GM21367 (cell line): ENCODE data around the gene KCTD4.
"Not testable (repeated sequence)": the region's sequence is repeated elsewhere in the genome, so short reads cannot be mapped to it uniquely, and the experiment has no call there.

Experiments used
- ATAC-seq: cut with Tn5 transposase; IDR thresholded peaks from one replicate; pipeline ENCODE4 v1.9.1; 2021; ENCODE audit not compliant: unreplicated experiment

The KCTD4 gene

DNA sequence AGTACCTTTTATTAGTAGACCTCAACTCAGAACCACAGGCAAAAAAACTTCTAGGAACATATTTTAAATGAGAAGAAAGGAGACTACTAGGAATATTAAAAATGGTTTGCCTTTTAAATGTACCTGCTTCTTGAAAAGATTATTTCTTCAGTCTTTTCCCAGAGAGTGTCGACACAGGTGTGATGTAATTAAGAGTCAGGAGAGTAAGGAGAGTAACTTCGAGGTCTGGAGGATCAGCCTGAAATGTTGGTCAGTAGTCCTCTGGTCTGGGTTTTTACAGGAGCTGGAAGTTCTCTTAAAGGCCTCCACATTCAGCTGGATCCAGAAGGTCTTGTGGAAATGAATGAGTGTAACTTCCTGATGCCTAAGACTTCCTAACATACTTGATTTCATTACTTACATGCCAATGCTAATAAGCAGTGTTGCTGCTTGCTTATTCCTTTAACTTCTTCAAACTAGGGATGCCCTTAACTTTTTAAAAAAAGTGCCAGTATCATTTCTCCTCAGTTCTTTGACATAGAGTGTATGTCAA, at the start of gene KCTD4:
KCTD4 (minus strand) TSS at position 345 of the 532 bp plus-strand sequence. CDS start 6,478 bp downstream, outside the sequence.
- no peak for ATAC-seq

DNA sequence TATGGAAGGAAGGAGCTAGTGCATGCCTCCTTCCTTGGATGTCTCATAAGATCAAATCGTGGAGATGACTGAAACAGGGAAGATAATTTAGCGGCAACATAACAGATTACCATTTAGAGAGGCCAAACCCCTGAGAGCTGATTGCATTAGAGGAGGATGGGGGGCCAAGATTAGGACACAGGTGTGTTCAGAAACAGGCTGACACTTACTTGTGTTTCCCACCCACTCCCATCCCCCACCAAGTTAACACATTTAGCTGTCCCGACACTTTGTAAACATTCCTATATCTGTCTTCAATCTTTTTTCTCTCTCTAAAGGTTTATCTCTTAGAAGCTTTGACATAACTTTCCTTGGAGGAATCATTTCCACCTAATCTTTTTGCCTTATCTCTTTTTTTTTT, 48.8 kb upstream of the KCTD4 start:
- ATAC-seq = no peak

GRCh38 chr13:45244736-45245135, 43.9 kb upstream of the KCTD4 start:
- ATAC-seq = not testable (repeated sequence)

- ATAC-seq = no peak
Observed at GRCh38 chr13:45243077-45243476, 42.2 kb upstream of the KCTD4 start.

GRCh38 chr13:45242524-45242923, 41.7 kb upstream of the KCTD4 start:
- ATAC-seq = no peak

DNA sequence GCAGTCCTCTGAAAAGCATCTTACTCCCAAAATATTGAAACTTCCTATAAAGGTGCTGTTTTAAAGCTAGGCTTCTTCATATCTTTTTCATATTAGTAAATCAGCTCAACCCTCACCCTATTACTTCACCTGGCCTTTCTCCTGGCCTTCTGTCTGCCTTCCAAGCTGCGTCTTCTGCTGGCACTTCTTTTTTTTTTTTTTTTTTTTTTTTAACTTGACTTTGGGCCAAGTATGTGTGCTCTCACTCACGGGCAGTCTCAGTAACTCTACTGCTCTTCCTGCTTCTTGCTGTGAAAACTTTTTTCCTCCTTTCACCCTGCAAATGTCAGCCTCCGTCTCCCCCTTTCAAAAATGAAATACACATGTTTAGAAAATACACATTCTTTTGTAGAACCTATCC, 41.2 kb upstream of the KCTD4 start:
- no peak for ATAC-seq

DNA sequence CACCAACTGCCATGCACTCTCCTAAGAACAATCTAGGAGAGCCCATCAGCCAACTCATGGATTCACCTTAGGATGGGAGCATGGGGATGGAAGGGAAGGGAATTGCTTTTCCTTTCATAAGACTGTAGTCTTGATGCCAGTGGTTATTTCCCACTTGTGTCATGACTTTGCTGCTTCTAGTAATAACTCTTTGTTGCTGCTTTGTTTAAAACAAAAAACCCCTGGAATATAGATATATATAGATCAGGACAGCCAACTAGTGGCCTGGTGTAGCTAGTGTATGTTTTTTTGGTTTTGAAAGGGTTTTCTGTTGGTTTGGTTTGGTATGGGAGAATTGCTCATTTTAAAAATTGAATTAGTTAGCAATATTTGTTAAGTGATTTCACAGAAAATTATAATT, 39.3 kb upstream of the KCTD4 start:
- no peak for ATAC-seq

GRCh38 chr13:45238945-45239795, 38.3 kb upstream of the KCTD4 start:
- ATAC-seq = no peak

DNA sequence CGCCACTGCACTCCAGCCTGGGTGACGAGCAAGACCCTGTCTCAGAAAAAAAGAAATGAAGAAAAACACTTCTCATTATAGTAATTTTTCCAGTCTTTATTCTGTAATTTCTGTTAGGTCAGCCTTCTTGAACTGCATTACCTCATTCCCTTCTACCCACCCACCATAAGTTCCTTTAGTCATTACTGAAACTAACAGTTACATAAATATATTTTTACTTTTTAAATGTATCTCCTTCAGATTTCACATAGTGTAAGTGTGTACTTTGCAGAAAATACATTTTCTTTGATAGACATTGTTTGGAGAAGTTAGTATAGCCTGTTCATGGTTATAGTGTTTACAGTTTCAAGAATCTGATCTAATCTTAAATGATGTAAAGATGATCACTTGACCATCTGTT, 31.7 kb upstream of the KCTD4 start:
- ATAC-seq = no peak

DNA sequence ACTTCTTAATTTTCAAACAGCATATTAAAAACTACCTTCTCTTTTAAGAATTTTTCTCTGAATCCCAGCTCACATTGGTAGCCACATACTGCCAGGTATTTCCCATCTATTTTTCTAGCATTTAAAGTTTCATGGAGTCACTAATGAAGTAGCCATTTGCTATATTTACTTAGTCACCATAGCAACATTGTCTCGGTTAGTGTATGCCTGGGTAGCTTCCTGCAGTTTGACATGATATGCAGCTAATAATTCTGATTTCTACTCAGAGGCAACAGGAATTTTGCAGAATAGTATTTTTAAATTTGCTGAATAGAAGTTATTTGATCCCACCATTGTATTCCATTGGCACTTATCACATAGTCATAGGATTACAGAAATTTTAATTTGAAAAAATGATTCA, 30.9 kb upstream of the KCTD4 start:
- ATAC-seq = no peak

GRCh38 chr13:45231305-45231704, 30.5 kb upstream of the KCTD4 start:
- no peak for ATAC-seq

DNA sequence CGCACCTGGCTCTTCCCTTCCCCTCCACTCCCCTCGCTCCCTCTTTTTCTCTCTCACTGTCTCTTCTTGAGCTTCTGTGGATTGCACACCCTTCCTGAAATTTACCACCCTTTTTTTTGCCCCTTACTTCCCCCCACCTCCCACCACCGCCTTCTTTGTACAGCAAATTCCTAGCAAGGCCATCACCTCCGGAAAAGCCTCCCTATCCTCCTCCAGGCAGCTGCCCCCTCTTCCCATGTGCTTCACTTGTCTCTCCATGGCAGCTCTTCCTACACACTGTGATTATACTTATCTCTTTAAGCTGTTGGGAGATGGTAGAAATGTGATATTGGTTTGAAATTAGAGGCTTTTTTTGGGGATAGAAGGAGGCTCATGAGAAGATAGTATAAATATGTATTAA, 28.3 kb upstream of the KCTD4 start:
- no peak for ATAC-seq

DNA sequence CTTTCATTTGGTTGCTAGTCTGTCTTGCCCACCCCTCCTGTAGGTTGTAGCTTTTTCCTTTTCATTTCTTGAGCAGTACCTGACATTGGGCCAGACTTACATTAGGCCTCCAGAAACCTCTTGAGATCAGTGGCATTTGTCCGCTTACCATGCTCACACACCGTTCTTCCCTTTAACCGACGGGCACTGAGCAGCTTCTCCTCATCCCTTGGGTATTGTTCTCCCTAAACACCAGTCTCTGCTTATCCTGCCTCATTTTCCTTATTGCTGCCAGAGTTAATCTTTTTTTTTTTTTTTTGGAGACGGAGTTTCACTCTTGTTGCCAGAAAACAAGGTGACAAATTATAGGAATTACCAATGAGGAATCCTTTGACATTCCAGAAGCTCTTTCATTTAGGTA, 27.2 kb upstream of the KCTD4 start:
- ATAC-seq = no peak

DNA sequence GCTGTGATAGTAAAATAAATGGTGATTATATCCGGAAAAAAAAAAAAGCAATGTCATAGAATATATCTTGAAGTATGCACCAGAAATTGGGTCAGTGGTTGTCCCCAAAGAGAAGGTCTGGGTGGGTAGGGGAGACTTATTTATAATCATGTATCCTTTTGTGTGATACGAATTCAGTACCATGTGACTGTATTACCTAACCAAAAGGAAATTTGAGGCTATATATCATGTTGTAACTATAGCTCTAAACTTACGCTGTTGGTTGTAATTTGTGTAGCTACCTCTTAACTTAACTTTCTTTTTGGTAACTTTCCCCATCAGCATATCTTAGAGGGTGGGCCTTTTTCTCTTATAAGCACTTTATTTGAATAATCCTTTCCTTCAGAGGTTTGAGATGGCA, 25.2 kb upstream of the KCTD4 start:
- no peak for ATAC-seq

- no peak for ATAC-seq
Observed at GRCh38 chr13:45225370-45225769, 24.5 kb upstream of the KCTD4 start.

GRCh38 chr13:45224176-45224575, 23.3 kb upstream of the KCTD4 start:
- ATAC-seq = no peak

DNA sequence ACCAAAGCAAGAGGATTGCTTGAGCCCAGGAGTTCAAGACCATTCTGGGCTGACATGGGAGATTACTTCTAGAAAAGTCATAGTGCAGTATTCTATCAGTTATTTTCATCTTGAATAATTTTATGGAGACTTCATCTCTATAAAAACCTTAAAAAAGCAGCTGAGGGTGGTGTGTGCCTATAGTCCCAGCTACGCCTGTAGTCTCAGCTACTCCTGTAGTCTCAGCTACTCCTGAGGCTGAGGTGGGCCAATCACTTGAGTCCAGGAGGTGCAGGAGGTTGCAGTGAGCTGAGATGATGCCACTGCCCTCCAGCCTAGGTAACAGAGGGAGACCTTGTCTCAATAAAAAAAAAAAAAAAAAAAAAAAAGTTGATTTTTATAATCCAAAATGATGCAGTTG, 22.1 kb upstream of the KCTD4 start:
- no peak for ATAC-seq

- ATAC-seq = no peak
Observed at GRCh38 chr13:45222516-45222915, 21.7 kb upstream of the KCTD4 start.

DNA sequence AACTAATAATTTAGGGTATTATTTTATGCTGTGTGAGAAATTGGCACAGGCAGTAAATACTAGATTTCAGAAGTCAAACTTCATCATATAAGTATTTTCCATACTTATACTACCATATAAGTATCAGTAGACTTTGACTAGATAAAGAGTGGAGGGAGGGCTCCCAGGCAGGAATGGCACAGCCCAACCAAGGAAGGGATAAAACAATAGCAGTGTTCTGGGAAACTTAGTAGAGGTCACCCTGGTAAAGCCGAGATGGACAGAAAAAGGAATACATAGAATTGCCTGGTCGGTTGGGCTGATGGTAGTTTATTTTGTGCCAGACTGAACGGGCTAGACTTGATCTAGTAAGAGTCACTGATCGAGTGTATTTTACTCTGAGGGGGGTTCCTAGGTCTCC, 19.6 kb upstream of the KCTD4 start:
- ATAC-seq = no peak

DNA sequence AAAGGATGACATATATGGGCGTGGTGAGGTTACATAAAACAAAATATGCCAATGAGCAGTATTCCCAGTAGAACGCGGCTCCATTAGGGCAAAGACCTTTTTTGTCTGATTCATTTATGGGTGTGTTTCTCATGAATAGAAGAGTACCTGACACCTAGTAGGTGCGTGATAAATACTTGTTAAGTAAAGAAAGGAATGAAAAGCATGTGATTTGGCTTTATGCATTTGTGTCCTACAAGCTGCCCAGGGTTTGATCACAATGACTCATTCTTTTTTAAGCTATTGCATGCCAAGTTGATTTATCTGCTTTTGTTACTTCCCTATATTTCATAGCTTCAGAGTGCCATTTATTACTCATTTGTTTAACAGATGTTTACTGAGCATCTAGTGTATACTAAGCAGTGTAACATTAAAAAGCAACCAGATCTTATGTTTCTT, 19.1 kb upstream of the KCTD4 start:
- ATAC-seq = no peak

DNA sequence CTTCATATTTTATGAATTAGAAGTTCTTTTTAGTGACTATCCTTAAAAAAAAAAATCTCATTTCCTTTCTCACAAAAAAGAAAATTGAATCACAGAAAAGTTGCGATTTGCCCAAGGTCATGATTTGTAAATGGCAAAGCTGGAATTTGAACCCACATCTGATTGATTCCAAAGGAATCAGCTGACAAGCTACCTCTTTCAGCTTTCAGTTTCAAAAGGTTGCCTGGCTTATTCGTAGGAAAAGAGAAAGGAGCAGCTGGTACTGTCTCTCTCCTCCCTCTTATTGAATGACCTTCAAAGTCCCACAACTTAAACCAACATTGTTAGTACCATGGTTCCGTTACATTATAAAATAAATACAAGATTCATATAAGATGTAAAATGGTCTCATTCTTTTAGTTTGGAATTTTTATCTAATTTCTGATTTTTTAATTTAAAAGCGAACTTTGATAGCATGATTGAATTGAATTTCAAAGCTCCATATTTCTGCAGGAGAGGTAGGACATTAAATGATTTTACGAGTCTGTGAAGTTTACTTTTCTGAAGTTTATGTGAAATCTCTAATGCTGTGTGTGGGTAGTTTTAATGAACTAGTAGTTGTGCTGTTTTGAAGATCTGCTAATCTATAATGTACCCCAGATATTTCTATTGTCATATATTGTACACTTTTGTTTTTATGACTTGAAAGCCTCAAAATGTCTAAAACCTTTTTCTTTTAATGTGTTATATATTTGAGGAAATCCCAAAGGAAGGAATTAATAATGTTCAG, 18.5 kb upstream of the KCTD4 start:
- no peak for ATAC-seq

DNA sequence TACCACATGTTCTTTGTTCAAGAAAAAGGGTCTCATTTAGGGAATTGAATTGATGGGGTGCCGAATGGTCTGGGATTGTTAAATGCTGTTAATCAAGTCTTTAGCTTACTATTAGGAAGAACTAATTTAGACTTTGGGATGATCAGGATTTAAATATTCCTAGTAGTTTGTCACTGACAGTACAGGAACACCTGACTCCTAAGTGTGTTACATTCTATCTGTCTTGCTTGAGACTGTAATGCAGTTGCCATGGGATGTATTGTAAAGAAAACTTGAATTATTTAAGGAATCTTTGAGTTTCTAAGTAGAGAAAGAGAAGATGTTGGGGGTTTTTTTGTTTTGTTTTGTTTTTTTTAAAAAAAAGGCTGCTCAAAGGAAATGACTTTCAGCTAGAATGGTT, 17.8 kb upstream of the KCTD4 start:
- ATAC-seq = no peak
